OCI-LY7 (cell line): ENCODE results near the gene OGFR. TPM values are rescaled to one million over a fixed set of nuclear protein-coding genes. Genes with fewer than 3 reads are reported as not detected.
A peak's percentile ranks its signal among the peaks of the same experiment; 100 is the strongest.

ENCODE experiments used
- BruUV-seq: library from RNA; stranded (reverse); fragments of 400-500 nt; replicated peaks from 2 replicates; lab custom pipeline; 2021; lab: Mats Ljungman, UMichigan
- CTCF ChIA-PET: fragments of 300-600 bp; sonication (Branson Sonifier 250); formaldehyde crosslinking; loops from one replicate; lab custom pipeline; 2022; ENCODE audit warnings: antibody characterized with exemption; ENCODE audit not compliant: unreplicated experiment; lab: Charles Lee
- POLR2A ChIA-PET: fragments of 300-600 bp; sonication (Branson Sonifier 250); formaldehyde crosslinking; loops from one replicate; lab custom pipeline; 2022; ENCODE audit warnings: antibody characterized with exemption; lab: Charles Lee
- DNase-seq: peaks from one replicate; pipeline ENCODE4 v3.0.0-alpha.2; 2015; ENCODE audit warnings: low spot score
- H2AFZ ChIP-seq: fragments of 200-600 bp; sonication (generic), shearing (Covaris generic); 2 replicates; pipeline ENCODE4 v1.6.1; 2014; ENCODE audit warnings: mild to moderate bottlenecking, antibody characterized with exemption, low read length, moderate library complexity
- H3K27ac ChIP-seq: fragments of 200-600 bp; sonication (generic); 2 replicates; pipeline ENCODE4 v1.5.1; 2014; ENCODE audit warnings: mixed run types, low read depth, mild to moderate bottlenecking, moderate library complexity, low read length, inconsistent platforms; ENCODE audit not compliant: poor library complexity, severe bottlenecking
- H3K36me3 ChIP-seq: fragments of 200-600 bp; sonication (generic); 2 replicates; pipeline ENCODE4 v1.6.1; 2014; ENCODE audit warnings: mild to moderate bottlenecking, antibody characterized with exemption, low read length, moderate library complexity, mixed read lengths; ENCODE audit not compliant: insufficient read depth
- H3K4me1 ChIP-seq: fragments of 200-600 bp; sonication (generic); 2 replicates; pipeline ENCODE4 v1.5.1; 2014; ENCODE audit warnings: mild to moderate bottlenecking, low read length; ENCODE audit not compliant: insufficient read depth, poor library complexity, severe bottlenecking
- H3K4me2 ChIP-seq: fragments of 200-600 bp; sonication (generic); 2 replicates; pipeline ENCODE4 v1.6.1; 2014; ENCODE audit warnings: mild to moderate bottlenecking, low read length
- H3K4me3 ChIP-seq: fragments of 200-600 bp; sonication (generic); 2 replicates; pipeline ENCODE4 v1.5.1; 2014; ENCODE audit warnings: mild to moderate bottlenecking, low read depth, low read length; ENCODE audit not compliant: poor library complexity, severe bottlenecking
- H3K79me2 ChIP-seq: fragments of 200-600 bp; sonication (generic); 2 replicates; pipeline ENCODE4 v1.6.1; 2016; ENCODE audit warnings: low read depth, mild to moderate bottlenecking, low read length, moderate library complexity, mixed read lengths; ENCODE audit not compliant: insufficient read depth
- H3K9me2 ChIP-seq: fragments of 200-600 bp; sonication (generic); 2 replicates; pipeline ENCODE4 v1.6.1; 2016; ENCODE audit warnings: mild to moderate bottlenecking, low read length, mixed read lengths; ENCODE audit not compliant: insufficient read depth
- H3K9me3 ChIP-seq: fragments of 200-600 bp; sonication (generic); 2 replicates; pipeline ENCODE4 v1.6.1; 2014; ENCODE audit warnings: mild to moderate bottlenecking, mixed run types, low read length, mixed read lengths
- H4K20me1 ChIP-seq: fragments of 200-600 bp; sonication (generic); 2 replicates; pipeline ENCODE4 v1.6.1; 2014; ENCODE audit warnings: mild to moderate bottlenecking, antibody characterized with exemption, low read length, moderate library complexity, mixed read lengths; ENCODE audit not compliant: insufficient read depth
- EZH2phosphoT487 ChIP-seq: fragments of 200-600 bp; sonication (generic); IDR thresholded peaks from 2 replicates; pipeline ENCODE4 v1.6.1; 2018; ENCODE audit warnings: low read depth, borderline replicate concordance, mild to moderate bottlenecking, mixed run types, antibody characterized with exemption, low read length, moderate library complexity, mixed read lengths
- intact Hi-C: fragments of 100-400 bp; cut with micrococcal nuclease; formaldehyde crosslinking; loops from one replicate; pipeline ENCODE4 v1.10.0; 2022; ENCODE audit not compliant: unreplicated experiment
- total RNA-seq, 2 experiments: library from RNA; depleted of rRNA in 1 of 2; stranded (reverse); fragments of >200 nt in 1 of 2; shearing (Covaris generic) in 1 of 2; gene quantifications; 2 replicates each; pipeline ENCODE4 v1.2.3, GENCODE V29; 2014 to 2022
- TF ChIP-seq, protein P1 (sequence below): fragments of 200-600 bp; sonication (generic); conservative IDR thresholded peaks from 2 replicates; pipeline ENCODE4 v1.5.1; 2014; ENCODE audit warnings: mild to moderate bottlenecking, antibody characterized with exemption, low read length, moderate library complexity, mixed read lengths

Gene OGFR
- total RNA-seq, 2 experiments from 2014 or later: 64.8 to 69.9 TPM

DNA sequence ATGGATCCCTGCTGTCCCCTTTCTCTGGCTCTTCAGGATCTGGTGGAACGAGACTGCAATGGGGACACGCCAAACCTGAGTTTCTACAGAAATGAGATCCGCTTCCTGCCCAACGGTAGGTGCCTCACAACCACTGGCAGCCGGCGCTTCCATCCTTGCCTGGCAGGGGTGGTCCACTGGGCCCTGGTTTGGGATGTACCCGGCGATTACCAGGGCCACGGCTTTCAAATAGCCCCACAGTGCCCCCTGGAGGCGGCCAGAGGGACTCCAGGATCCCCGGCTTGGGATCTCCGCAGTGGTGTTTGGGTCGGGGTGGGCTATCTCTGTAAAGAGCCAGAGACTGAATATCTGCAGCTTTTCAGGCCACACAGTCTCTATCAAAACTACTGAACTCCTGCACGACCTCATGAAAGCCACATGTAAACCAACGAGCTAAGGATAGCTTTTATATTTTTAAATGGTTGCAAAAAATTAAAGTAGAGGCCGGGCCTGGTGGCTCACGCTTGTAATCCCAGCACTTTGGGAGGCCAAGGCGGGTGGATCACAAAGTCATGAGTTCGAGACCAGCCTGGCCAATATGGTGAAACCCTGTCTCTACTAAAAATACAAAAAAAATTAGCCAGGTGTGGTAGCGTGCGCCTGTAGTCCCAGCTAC is 3.7 kb downstream of the OGFR start:
- H3K27ac ChIP-seq: no peak overlapping the region
- H3K9me2 ChIP-seq: no peaks in the 10 kb centered on the region
- peak overlapping the region; percentile 8 for H3K4me2 ChIP-seq
- POLR2A ChIA-PET: interaction anchor here (1.3 kb wide), 1 partner anchor 12 kb away, joined by 3 read pairs; the partner anchor contains the start of gene MRGBP
- no peak overlapping the region for H2AFZ ChIP-seq
- no peak overlapping the region for H3K4me3 ChIP-seq
- intact Hi-C loops: no loop called here
- peak; percentile 70 for DNase-seq
- TF ChIP-seq, protein P1, sequence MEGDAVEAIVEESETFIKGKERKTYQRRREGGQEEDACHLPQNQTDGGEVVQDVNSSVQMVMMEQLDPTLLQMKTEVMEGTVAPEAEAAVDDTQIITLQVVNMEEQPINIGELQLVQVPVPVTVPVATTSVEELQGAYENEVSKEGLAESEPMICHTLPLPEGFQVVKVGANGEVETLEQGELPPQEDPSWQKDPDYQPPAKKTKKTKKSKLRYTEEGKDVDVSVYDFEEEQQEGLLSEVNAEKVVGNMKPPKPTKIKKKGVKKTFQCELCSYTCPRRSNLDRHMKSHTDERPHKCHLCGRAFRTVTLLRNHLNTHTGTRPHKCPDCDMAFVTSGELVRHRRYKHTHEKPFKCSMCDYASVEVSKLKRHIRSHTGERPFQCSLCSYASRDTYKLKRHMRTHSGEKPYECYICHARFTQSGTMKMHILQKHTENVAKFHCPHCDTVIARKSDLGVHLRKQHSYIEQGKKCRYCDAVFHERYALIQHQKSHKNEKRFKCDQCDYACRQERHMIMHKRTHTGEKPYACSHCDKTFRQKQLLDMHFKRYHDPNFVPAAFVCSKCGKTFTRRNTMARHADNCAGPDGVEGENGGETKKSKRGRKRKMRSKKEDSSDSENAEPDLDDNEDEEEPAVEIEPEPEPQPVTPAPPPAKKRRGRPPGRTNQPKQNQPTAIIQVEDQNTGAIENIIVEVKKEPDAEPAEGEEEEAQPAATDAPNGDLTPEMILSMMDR: peak; percentile 94
- no peak for TF ChIP-seq EZH2phosphoT487
- H4K20me1 ChIP-seq: no peaks in the 10 kb centered on the region
- BruUV-seq: no TSS peak
- CTCF ChIA-PET: interaction anchor here (0.5 to 0.6 kb wide), 2 partner anchors 25 to 178 kb away, joined by 3 to 4 read pairs; no protein-coding TSS in a partner anchor
- peaks cover 64% of the 10 kb centered on the region for H3K36me3 ChIP-seq
- H3K79me2 ChIP-seq: peaks cover 24% of the 10 kb centered on the region
- peaks cover 35% of the 10 kb centered on the region for H3K4me1 ChIP-seq
- no peaks in the 10 kb centered on the region for H3K9me3 ChIP-seq

DNA sequence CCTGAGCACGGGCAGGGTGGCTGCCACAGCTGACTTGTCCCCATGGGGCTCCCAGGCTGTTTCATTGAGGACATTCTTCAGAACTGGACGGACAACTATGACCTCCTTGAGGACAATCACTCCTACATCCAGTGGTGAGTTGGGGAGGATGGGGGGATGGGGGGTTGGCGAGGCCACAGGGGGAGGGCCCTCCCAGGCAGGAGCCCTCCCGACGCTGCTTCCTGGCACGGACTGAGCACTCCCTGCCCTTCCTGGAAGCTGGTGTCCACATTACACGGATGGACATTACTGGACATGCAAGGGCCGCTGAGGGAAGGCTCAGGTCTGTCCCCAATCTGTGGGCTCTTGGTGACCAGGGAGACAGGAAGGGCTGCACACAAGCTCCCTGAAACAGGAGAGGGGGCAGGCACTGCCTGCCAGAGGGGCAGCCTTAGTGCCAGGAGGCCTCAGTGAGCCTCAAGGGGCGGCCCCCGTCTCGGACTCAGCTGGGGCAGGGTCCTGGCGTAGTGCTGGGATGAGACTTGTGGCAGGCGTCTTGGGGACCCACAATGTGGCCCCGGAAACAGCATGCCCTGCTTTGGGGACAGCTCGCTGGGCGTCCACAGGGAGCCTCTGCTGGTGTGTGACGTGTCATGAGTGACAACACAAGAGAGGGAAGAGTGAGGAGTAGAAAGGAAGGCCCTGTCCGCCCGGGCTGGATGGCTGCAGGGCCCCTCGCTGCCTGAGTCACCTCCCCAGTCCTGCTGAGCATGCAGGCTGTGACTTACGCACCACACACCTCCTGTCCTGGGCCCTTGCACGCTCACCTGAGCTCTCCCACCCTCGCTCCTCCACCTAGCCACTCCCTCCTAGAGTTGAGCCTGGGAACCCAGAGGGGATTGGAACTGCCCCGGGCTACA is 5.1 kb downstream of the OGFR start:
- POLR2A ChIA-PET: no interaction called here
- Histone ChIP-seq H3K9me2 (no peaks in the 10 kb centered on the region), H2AFZ (no peak overlapping the region), H3K4me1 (peaks cover 25% of the 10 kb centered on the region), H3K36me3 (peaks cover 72% of the 10 kb centered on the region), H3K79me2 (peaks cover 24% of the 10 kb centered on the region), H4K20me1 (no peaks in the 10 kb centered on the region), H3K4me3 (no peak overlapping the region), H3K27ac (no peak overlapping the region), H3K9me3 (no peaks in the 10 kb centered on the region), H3K4me2 (no peak overlapping the region)
- BruUV-seq: no TSS peak
- intact Hi-C loops: no loop called here
- CTCF ChIA-PET: no interaction called here
- DNase-seq: no peak
- TF ChIP-seq, protein P1: no peak
- TF ChIP-seq EZH2phosphoT487: no peak
